NCI-H128 (cell line): ENCODE measurements around the gene FTSJ1.
A peak's percentile ranks its signal among the peaks of the same experiment; 100 is the strongest.
"Not testable (repeated sequence)": the region's sequence is repeated elsewhere in the genome, so short reads cannot be mapped to it uniquely, and the experiment has no call there.

Experiments used
- DNase-seq: peaks from one replicate; lab custom pipeline; 2025; ENCODE audit not compliant: unreplicated experiment; lab: John Stamatoyannopoulos, UW

Gene FTSJ1

DNA sequence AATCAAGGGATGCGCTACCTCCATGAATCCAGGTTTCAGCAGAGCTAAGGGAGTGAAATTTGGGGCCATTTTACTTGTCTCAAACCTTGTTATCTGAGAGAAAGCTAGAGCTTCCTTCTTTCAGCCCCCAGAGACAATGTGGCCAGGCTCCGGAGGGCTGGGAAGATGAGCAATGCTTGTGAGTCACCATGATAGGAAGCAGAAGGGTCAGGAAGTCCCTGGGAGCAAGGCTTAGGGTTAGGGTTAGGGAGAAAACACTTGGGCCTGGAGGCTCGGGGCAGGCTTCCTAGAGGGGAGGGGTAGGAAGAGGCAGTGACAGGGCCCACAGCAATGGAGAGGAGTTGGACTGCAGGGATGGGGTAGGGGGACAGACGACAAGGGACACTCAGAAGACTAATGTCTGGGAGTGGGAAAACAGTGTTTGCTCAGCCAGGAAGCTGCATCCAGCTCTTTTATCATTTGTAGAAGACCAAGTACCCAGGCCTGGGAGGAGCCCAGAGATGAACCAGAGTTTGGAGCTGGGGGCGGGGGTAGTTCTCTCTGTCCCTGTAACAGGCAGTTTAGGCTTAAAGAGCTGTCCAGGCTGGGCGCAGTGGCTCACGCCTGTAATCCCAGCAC lies 16.4 kb downstream of the FTSJ1 start:
- no peak for DNase-seq

GRCh38 chrX:48493890-48494364 lies 17.9 kb downstream of the FTSJ1 start:
- DNase-seq = no peak

GRCh38 chrX:48496660-48497059 lies 20.7 kb downstream of the FTSJ1 start:
- DNase-seq = no peak

GRCh38 chrX:48497871-48498270 lies 21.9 kb downstream of the FTSJ1 start:
- DNase-seq = no peak

DNA sequence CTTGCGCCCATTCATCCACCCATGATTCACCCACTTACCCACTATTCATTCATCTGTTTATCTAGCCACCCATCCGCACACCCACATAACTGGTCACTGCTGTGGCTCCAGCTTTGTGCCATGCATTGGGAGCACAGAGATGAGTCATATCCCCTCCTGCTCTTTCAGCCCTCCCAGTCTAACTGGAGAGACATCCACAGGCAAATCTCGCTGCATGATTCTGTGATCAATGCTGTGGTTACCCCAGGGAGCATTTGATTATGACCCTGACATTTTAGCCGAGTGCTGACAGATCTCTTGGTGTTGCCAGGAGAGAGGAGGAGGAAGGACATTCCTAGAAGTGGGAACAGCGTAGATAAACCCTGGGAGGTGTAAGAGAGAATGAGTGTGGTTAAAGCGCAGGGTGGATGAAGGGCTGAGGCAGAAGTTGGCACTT lies 22.4 kb downstream of the FTSJ1 start:
- no peak for DNase-seq

- no peak for DNase-seq
Observed at GRCh38 chrX:48504261-48504660, 28.3 kb downstream of the FTSJ1 start.

- no peak for DNase-seq
Observed at GRCh38 chrX:48505481-48505880, 29.5 kb downstream of the FTSJ1 start.

DNA sequence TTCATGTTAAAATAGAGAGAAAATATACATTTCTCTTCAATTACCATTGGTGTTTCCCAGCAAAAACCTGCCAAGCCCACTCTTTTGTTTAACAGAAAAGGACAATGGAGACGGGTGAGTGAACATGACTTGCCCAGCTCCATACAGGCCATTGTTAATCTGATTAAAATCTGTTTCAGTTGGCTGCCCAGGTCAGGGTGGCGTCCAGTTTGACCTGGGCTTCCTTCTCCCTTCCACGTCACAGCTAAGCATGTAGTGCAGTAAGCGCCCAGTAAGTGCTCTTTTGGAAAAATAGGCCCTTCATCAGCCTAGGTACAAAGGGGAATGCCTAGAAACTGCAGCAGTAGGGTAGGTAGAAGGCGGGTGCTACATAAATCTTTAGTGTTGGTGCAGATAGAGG lies 31.2 kb downstream of the FTSJ1 start:
- no peak for DNase-seq

DNA sequence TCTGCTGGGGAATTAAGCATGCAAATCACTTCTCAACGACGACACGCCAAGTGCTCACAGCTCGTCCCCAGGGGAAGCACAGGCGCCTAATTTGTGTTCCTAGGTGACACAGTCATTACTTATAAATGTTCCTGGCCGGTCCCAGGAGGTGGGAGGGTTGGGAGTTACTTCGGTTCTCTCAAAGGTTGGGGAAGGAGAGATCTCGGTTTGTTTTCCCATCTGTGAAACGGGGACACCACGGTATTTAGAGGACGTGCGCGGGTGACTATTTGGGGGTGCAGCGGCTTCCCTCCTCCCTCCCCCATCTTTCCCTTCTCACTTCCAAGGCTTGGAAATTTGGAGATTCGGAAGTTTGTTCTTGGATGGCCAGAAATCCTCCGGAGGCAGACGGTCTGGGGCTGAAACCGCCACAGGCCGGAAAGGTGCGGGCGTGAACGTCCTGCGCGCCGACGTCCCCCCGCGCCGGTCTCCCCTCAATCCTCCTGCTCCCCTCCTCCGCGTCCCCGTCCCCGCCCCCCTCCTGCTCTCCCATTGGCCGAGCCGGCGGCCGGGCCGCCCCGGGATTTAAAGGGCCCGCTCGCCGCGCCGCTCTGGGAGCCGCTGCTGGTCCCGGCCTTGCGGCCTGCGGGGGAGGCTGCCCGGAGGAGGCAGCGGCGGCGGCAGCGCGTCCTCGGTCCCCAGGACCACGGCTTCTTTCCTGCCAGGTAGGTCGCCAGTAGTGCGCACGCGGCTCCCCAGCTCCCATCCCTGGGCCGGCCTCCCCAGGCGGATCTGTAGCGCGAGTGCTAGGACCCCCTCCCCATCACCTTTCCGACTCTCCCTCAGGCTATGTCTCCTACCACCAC lies 32.6 kb downstream of the FTSJ1 start, which contains the start of gene PORCN:
PORCN (plus strand) TSS at position 593 of the 845 bp plus-strand sequence. CDS start 829 bp downstream, outside the sequence.
- DNase-seq = peak; percentile 31

GRCh38 chrX:48509245-48509590 lies 33.2 kb downstream of the FTSJ1 start:
- DNase-seq = no peak

GRCh38 chrX:48509619-48510018 lies 33.6 kb downstream of the FTSJ1 start:
- no peak for DNase-seq

- DNase-seq = no peak
Observed at GRCh38 chrX:48511560-48511959, 35.6 kb downstream of the FTSJ1 start.

GRCh38 chrX:48512371-48512935 lies 36.5 kb downstream of the FTSJ1 start:
- no peak for DNase-seq

- no peak for DNase-seq
Observed at GRCh38 chrX:48513670-48514069, 37.7 kb downstream of the FTSJ1 start.

DNA sequence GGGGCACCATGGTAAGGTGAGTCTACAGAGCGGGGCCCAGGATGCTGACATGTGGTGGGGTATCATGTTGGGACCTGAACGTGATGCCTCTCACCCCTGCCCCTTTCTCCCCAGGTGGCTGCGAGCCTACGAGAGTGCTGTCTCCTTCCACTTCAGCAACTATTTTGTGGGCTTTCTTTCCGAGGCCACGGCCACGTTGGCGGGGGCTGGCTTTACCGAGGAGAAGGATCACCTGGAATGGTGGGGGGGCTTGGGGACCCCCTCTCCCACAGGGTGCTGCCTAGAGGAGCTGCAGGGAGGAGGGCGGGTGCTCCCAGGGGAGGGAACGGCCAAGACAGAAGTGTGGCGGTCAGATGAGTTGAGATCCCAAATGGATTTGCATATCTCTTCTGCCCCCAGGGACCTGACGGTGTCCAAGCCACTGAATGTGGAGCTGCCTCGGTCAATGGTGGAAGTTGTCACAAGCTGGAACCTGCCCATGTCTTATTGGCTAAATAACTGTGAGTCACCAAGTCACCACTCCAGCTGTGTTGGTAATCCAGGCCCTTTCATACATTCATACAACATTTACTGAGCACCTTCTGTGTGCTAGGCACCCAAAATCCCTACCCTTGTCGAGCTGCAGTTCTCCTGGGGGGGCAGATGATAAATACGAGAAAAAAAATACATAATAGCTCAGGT lies 38.3 kb downstream of the FTSJ1 start:
- no peak for DNase-seq

DNA sequence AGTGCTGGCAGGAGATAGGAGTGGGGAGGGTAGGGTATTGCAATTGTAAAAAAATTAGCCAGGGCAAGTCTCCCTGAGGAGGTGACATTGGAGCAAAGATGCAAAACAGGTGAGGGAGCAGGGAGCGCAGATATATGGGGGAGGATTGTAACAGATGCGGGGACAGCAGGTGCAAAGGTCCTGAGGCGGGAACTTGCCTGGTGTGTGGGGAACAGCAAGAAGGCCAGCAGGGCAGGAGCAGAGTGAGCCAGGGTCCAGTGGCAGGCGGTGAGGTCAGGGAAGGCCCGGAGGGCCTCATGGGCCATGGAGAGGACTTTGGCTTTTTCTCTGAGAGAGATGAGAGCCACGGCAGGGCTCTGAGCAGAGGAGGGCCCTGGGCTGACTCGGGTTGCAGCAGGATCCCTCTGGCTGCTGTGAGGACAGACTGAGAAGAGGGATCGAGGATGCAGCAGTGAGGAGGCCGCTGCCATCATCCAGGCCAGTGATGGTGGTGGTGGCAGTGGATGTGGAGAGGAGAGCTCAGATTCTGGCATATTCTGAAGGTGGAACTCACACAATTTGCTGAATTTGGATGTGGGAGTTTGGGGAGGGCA lies 39.0 kb downstream of the FTSJ1 start:
- no peak for DNase-seq

DNA sequence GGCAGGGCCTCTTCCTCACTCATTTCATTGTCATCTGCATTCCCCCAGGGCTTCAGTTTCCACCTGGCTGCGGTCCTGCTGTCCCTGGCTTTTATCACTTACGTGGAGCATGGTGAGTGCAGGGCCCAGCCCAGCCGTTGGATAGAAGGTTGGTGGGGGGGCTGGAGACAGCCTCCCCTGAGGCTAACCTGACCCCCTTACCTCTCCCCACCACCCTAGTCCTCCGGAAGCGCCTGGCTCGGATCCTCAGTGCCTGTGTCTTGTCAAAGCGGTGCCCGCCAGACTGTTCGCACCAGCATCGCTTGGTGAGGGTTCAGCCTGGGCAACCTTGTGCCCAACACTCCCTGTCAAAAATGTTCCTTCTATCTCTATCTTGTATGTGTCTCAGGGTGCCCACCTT lies 39.8 kb downstream of the FTSJ1 start:
- no peak for DNase-seq

GRCh38 chrX:48516285-48516684 lies 40.3 kb downstream of the FTSJ1 start:
- no peak for DNase-seq

DNA sequence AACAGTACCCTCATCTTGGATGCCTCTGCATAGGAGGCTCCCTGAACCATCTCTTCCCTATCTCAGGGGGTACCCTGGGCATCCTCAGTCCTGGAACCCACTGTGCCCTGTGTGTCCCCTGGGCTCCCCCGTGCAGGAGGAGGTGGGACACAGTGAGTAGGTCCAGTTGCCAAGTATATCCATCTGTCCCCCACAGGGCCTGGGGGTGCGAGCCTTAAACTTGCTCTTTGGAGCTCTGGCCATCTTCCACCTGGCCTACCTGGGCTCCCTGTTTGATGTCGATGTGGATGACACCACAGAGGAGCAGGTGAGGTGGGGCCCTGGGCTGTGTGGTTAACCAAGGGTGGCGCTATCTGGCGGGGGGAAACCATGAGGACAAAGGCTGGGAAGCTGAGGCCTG lies 41.0 kb downstream of the FTSJ1 start:
- no peak for DNase-seq

DNA sequence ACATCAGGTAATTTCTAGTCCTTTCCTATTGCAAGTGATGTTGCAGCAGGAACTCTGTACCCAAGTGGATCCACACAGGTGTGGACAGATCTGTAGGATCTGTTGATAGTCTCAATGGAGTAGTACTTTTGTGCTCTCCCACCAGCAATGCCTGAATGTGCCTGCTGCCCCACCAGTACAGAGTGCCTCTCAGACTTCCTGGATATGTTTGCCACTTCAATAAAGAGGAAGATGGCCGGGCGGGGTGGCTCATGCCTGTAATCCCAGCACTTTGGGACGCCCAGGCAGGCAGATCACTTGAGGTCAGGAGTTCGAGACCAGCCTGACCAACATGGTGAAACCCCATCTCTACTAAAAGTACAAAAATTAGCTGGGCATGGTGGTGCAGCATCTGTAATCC lies 43.5 kb downstream of the FTSJ1 start:
- DNase-seq = not testable (repeated sequence)

DNA sequence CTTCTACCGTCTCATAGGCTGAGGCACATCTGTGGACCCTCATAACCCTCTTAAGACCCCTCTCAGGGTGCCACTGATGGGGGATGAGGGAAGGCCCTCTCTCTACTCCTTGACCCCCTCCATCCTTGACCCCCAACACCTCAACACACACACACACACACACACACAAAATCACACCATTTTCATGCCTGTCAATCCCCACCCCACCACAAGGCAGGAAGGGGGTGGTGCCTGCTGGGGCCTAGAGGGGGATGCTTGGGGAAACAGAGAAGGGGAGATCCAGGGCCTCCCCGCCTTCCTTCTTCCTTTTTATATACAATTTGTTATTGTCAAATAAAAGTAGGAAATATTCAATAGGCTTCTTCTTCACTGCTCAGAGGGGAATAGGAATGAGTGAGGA lies 44.5 kb downstream of the FTSJ1 start:
- DNase-seq = no peak
